Activated T-cell treated with anti-CD3 and anti-CD28 coated beads, Interleukin-2, amount 50 U/mL, for 1 hour (primary cell): ENCODE results near the gene KLF13.
A peak's percentile ranks its signal among the peaks of the same experiment; 100 is the strongest.

Experiments
- DNase-seq: peaks from one replicate; pipeline ENCODE4 v3.0.0-alpha.2; 2020

The KLF13 gene

GRCh38 chr15:31333820-31334219 lies 7.2 kb downstream of the KLF13 start:
- DNase-seq = no peak

- DNase-seq = no peak
These were observed 9.5 kb downstream of the KLF13 start for GRCh38 chr15:31335989-31336592.

- no peak for DNase-seq
These were observed 10.1 kb downstream of the KLF13 start for GRCh38 chr15:31336593-31337295.

- peak; percentile 16 for DNase-seq
These were observed 10.9 kb downstream of the KLF13 start for GRCh38 chr15:31337352-31338031.

- no peak for DNase-seq
These were observed 11.8 kb downstream of the KLF13 start for GRCh38 chr15:31338318-31338878.

- no peak for DNase-seq
These were observed 12.4 kb downstream of the KLF13 start for GRCh38 chr15:31338879-31339557.

GRCh38 chr15:31339558-31339895 lies 12.9 kb downstream of the KLF13 start:
- DNase-seq = no peak

GRCh38 chr15:31340047-31340446 lies 13.4 kb downstream of the KLF13 start:
- DNase-seq = no peak

GRCh38 chr15:31340592-31340991 lies 14.0 kb downstream of the KLF13 start:
- DNase-seq = no peak

GRCh38 chr15:31341071-31341470 lies 14.4 kb downstream of the KLF13 start:
- DNase-seq = no peak

GRCh38 chr15:31341496-31342195 lies 15.0 kb downstream of the KLF13 start:
- DNase-seq = no peak

GRCh38 chr15:31342381-31342780 lies 15.7 kb downstream of the KLF13 start:
- no peak for DNase-seq

- DNase-seq = no peak
These were observed 16.4 kb downstream of the KLF13 start for GRCh38 chr15:31342781-31343626.

- DNase-seq = no peak
These were observed 17.2 kb downstream of the KLF13 start for GRCh38 chr15:31343831-31344230.

GRCh38 chr15:31344266-31344665 lies 17.6 kb downstream of the KLF13 start:
- no peak for DNase-seq

GRCh38 chr15:31344823-31345605 lies 18.4 kb downstream of the KLF13 start:
- DNase-seq = peak; percentile 28

- DNase-seq = peak; percentile 21
These were observed 19.2 kb downstream of the KLF13 start for GRCh38 chr15:31345606-31346366.

GRCh38 chr15:31346367-31347066 lies 19.9 kb downstream of the KLF13 start:
- DNase-seq = no peak
